ENCODE results near the gene GPR55.
A peak's percentile ranks its signal among the peaks of the same experiment; 100 is the strongest.

GPR55 gene

GRCh38 chr2:230929381-230930148 is 4.5 kb upstream of the GPR55 start:
- Mint-ChIP-seq H3K9me3 (no peaks in the 10 kb centered on the region), H3K27me3 (ENCODE audit: low read depth, poor library complexity) (peaks cover 4% of the 10 kb centered on the region), H3K36me3 (ENCODE audit: low read depth) (no peaks in the 10 kb centered on the region), H3K27ac (no peak overlapping the region), H3K4me3 (no peak overlapping the region), H3K4me1 (peaks cover 67% of the 10 kb centered on the region)
- DNase-seq: no peak
- TF ChIP-seq CTCF (IDR thresholded peaks at IDR 0.05): no peak

GRCh38 chr2:230928701-230929380 is 3.8 kb upstream of the GPR55 start:
- Mint-ChIP-seq H3K36me3 (ENCODE audit: low read depth) (no peaks in the 10 kb centered on the region), H3K4me3 (no peak overlapping the region), H3K27ac (peak overlapping the region; percentile 64), H3K4me1 (peaks cover 67% of the 10 kb centered on the region), H3K27me3 (ENCODE audit: low read depth, poor library complexity) (peaks cover 4% of the 10 kb centered on the region), H3K9me3 (no peaks in the 10 kb centered on the region)
- TF ChIP-seq CTCF (IDR thresholded peaks at IDR 0.05): no peak
- no peak for DNase-seq

- TF ChIP-seq CTCF (IDR thresholded peaks at IDR 0.05): no peak
- no peaks in the 10 kb centered on the region for H3K27me3 Mint-ChIP-seq (ENCODE audit: low read depth, poor library complexity)
- H3K36me3 Mint-ChIP-seq (ENCODE audit: low read depth): no peaks in the 10 kb centered on the region
- no peak overlapping the region for H3K4me3 Mint-ChIP-seq
- H3K9me3 Mint-ChIP-seq: no peaks in the 10 kb centered on the region
- H3K4me1 Mint-ChIP-seq: peaks cover 64% of the 10 kb centered on the region
- DNase-seq: no peak
- peak overlapping the region; percentile 48 for H3K27ac Mint-ChIP-seq
Measured at GRCh38 chr2:230927711-230928341, 2.8 kb upstream of the GPR55 start.

GRCh38 chr2:230925879-230926765 is 1.1 kb upstream of the GPR55 start:
- peaks cover 63% of the 10 kb centered on the region for H3K4me1 Mint-ChIP-seq
- TF ChIP-seq CTCF (IDR thresholded peaks at IDR 0.05): no peak
- DNase-seq: no peak
- no peaks in the 10 kb centered on the region for H3K9me3 Mint-ChIP-seq
- H3K4me3 Mint-ChIP-seq: no peak overlapping the region
- H3K36me3 Mint-ChIP-seq (ENCODE audit: low read depth): no peaks in the 10 kb centered on the region
- no peak overlapping the region for H3K27ac Mint-ChIP-seq
- no peaks in the 10 kb centered on the region for H3K27me3 Mint-ChIP-seq (ENCODE audit: low read depth, poor library complexity)

GRCh38 chr2:230925443-230925878 is 419 bp upstream of the GPR55 start:
- TF ChIP-seq CTCF (IDR thresholded peaks at IDR 0.05): no peak
- Mint-ChIP-seq H3K36me3 (ENCODE audit: low read depth) (no peaks in the 10 kb centered on the region), H3K9me3 (no peaks in the 10 kb centered on the region), H3K4me3 (no peak overlapping the region), H3K4me1 (peaks cover 63% of the 10 kb centered on the region), H3K27me3 (ENCODE audit: low read depth, poor library complexity) (no peaks in the 10 kb centered on the region), H3K27ac (no peak overlapping the region)
- DNase-seq: no peak

Measured in nephron progenitor cell (in vitro differentiated cells).